Ascending aorta (tissue), 2 donors: ENCODE results near the gene MYOZ3. TPM values are rescaled to one million over a fixed set of nuclear protein-coding genes. Genes with fewer than 3 reads are reported as not detected.

Experiments used
- DNase-seq, 2 donors: peaks; one replicate each; pipeline ENCODE4 v3.0.0-alpha.2; 2019; ENCODE audit warnings: low spot score in 2 of 2
- H3K27ac ChIP-seq, 2 donors: fragments of 200-600 bp; sonication (generic); one replicate each; pipeline ENCODE4 v1.5.1; 2016 to 2017; ENCODE audit warnings: mild to moderate bottlenecking in 1 of 2
- H3K27me3 ChIP-seq: fragments of 200-600 bp; sonication (generic); one replicate; pipeline ENCODE4 v1.5.1; 2017
- H3K36me3 ChIP-seq, 2 donors: fragments of 200-600 bp; sonication (generic); one replicate each; pipeline ENCODE4 v1.5.1; 2016
- H3K4me1 ChIP-seq, 2 donors: fragments of 200-600 bp; sonication (generic); one replicate each; pipeline ENCODE4 v1.5.1; 2016 to 2017; ENCODE audit warnings: mild to moderate bottlenecking in 1 of 2
- H3K4me3 ChIP-seq, 2 donors: fragments of 200-600 bp; sonication (generic); one replicate each; pipeline ENCODE4 v1.5.1; 2016 to 2017; ENCODE audit warnings: mild to moderate bottlenecking in 1 of 2
- H3K9me3 ChIP-seq, 2 donors: fragments of 200-600 bp; sonication (generic); one replicate each; pipeline ENCODE4 v1.5.1; 2016
- intact Hi-C: fragments of 100-400 bp; cut with DNase I; formaldehyde crosslinking; loops from one replicate; pipeline ENCODE4 v1.15.1; 2023
- total RNA-seq: library from RNA; depleted of rRNA; stranded (reverse); fragments of >200 nt; gene quantifications from one replicate; pipeline ENCODE4 v1.1.0, GENCODE V29; 2016
- TF ChIP-seq, protein P1 (sequence below), 3 experiments: fragments of 200-600 bp in 2 of 3; fragments of 450-650 bp in 1 of 3; sonication (generic) in 2 of 3; IDR thresholded peaks; one replicate each; pipeline ENCODE4 v1.5.1; 2016 to 2019; ENCODE audit warnings: antibody characterized with exemption in 3 of 3, mild to moderate bottlenecking in 1 of 3, moderate library complexity in 1 of 3

The MYOZ3 gene, protein sequence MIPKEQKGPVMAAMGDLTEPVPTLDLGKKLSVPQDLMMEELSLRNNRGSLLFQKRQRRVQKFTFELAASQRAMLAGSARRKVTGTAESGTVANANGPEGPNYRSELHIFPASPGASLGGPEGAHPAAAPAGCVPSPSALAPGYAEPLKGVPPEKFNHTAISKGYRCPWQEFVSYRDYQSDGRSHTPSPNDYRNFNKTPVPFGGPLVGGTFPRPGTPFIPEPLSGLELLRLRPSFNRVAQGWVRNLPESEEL
- total RNA-seq: 1.1 TPM

DNA sequence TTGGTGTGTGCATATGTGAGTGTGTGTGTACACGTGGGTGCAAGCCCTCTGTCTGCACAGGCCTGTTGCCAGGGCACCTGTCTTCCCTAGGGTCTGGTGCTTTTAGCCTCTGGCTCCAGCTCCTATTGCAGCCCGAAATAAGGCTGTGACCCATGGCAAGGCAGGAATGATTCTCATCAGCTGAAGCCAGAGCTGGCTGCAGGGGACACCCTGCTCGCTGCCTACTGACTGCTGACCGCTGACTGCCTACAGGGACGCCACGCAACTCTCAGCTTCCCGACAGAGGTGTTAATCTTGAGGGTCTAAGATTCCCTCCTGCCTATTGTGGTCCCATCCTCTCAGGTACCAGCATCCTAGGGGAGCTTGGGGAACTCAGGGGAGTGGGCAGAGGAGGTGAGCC, at the start of gene MYOZ3:
Gene MYOZ3 (plus strand): TSS at position 166 of the 400 bp plus-strand sequence. CDS start 1,691 bp downstream, outside the sequence.
- peak in 1 of 2 donors; percentile 63 for DNase-seq
- peak within 1 kb of the TSS; percentile 85 to 90 for H3K27ac ChIP-seq
- intact Hi-C loops: no loop called here

DNA sequence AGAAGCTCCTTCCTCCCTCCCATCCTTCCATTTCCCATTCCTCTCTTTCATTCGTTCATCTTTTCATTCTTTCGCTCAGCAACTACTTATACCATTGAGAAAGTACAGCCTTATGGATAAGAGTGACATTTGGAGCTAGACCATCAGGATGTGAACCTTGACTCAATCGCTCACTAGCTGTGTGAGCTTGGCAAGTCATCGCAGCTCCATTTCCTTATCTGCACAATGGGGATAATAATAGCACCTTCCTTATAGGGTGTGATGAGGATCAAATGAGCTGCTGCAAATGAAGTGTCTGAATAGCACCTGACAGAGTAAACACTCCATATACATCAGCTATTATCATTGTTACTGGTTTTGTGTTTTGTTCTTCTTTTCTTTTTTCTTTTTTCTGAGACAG, 48.6 kb upstream of the MYOZ3 start:
- H3K4me3 ChIP-seq: no peak overlapping the region
- H3K4me1 ChIP-seq: peaks cover 44 to 94% of the 10 kb centered on the region in 2 donors
- H3K36me3 ChIP-seq: no peaks in the 10 kb centered on the region
- intact Hi-C loops: no loop called here
- H3K27me3 ChIP-seq: no peaks in the 10 kb centered on the region
- H3K9me3 ChIP-seq: no peaks in the 10 kb centered on the region
- TF ChIP-seq, protein P1, sequence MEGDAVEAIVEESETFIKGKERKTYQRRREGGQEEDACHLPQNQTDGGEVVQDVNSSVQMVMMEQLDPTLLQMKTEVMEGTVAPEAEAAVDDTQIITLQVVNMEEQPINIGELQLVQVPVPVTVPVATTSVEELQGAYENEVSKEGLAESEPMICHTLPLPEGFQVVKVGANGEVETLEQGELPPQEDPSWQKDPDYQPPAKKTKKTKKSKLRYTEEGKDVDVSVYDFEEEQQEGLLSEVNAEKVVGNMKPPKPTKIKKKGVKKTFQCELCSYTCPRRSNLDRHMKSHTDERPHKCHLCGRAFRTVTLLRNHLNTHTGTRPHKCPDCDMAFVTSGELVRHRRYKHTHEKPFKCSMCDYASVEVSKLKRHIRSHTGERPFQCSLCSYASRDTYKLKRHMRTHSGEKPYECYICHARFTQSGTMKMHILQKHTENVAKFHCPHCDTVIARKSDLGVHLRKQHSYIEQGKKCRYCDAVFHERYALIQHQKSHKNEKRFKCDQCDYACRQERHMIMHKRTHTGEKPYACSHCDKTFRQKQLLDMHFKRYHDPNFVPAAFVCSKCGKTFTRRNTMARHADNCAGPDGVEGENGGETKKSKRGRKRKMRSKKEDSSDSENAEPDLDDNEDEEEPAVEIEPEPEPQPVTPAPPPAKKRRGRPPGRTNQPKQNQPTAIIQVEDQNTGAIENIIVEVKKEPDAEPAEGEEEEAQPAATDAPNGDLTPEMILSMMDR (IDR thresholded peaks at IDR 0.05): no peak
- peak overlapping the region; percentile 92 to 96 for H3K27ac ChIP-seq
- DNase-seq: no peak

More for the DNA sequence above, at the start of gene MYOZ3:
- TF ChIP-seq, protein P1 (IDR thresholded peaks at IDR 0.05): no peak
- H3K4me1 ChIP-seq: peaks cover 15 to 30% of the 10 kb centered on the region in 2 donors
- H3K27me3 ChIP-seq: no peaks in the 10 kb centered on the region
- H3K36me3 ChIP-seq: no peaks in the 10 kb centered on the region
- no peaks in the 10 kb centered on the region for H3K9me3 ChIP-seq
- no peak within 1 kb of the TSS for H3K4me3 ChIP-seq

DNA sequence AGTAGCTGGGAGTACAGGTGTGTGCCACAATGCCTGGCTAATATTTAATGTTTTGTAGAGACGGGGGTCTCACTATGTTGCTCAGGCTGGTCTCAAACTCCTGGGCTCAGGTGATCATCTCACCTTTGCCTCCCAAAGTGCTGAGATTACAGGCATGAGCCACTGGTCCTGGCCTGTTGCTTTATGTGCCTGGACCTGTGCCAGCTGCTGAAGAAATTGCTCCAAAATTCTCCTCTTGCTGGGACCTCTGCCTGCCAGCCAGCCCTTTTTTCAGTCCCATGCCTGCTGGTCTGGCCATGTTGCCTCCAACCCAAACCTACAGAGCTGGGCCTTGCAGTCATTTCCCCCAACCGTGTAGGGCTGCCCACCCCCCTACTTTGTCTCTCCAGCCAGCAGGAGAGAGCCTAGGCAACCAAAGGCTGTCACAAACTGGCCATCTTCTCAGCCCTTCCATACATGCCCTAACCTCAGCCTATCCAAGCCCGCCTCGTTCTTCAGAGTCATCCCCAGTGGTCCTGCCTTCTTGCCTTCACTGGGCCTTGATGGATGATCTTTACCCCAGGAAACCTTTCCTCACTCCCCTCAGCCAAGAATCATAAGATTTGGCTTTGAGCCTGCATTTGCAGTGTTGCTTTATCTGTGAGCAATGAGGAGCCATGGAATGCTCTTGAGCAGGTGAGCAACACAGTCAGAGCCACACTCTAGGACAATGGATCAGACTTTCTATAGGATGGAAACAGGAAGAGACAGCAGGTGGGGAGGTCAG, 48.0 kb upstream of the MYOZ3 start:
- no peak for DNase-seq
- intact Hi-C loops: no loop called here
- Histone ChIP-seq H3K4me1 (peaks cover 45 to 94% of the 10 kb centered on the region in 2 donors), H3K4me3 (no peak overlapping the region), H3K27me3 (no peaks in the 10 kb centered on the region), H3K9me3 (no peaks in the 10 kb centered on the region), H3K36me3 (no peaks in the 10 kb centered on the region), H3K27ac (peak overlapping the region; percentile 92 to 96)
- TF ChIP-seq, protein P1 (IDR thresholded peaks at IDR 0.05): no peak

DNA sequence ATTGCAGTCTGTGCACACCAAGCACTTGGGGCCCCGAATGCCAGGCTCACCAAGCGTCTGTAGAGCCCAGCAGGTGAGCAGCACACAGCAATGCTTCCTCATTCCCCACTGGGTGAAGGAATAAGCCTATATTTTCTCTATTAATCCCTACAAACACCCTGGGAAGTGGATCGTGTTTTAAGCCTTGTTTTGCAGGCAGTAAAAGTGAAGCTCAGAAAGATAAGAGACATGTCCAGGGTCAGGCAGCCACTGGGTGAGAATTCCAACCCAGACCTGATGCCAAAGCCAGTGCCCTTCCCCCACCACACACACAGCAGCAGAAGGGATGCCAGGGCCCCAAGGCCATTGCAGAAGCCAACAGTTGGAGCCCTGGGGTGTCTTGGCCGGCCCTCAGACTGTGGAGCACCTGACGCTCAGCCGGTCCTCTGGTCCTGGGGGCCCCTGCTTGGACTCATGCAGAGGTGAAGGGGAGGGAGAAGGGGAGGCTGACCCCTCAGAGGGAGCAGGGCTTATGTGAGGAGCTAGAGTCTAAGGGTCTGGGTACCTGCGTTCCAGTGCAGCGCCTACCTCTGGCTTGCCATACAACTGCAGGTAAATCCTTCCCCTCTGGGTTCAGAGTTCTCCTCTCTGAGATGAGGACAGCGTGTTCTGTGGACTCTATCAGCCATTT, 46.9 kb upstream of the MYOZ3 start:
- intact Hi-C loops: no loop called here
- no peaks in the 10 kb centered on the region for H3K27me3 ChIP-seq
- DNase-seq: no peak

DNA sequence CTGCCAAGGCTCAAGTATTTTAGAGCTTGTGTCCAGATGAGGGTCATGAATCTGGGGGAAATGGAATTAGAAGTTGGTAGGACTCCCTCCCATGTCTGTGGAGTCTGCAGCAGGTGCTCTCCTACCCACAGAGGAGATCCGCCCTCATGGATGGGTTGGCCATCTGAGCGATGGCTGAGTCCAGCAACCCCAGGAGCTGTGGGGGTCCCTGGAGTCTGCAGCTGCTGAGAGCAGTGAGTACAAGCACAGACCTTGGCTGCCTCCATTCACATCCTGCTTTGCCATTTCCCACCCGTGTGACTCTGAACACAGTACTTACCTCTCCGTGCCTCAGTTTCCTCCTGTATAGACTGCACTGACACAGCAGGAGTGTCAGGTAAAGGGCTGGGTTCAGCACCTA, 46.4 kb upstream of the MYOZ3 start:
- Histone ChIP-seq H3K36me3 (no peaks in the 10 kb centered on the region), H3K4me1 (peaks cover 47 to 95% of the 10 kb centered on the region in 2 donors), H3K27ac (peak overlapping the region; percentile 92 to 96), H3K27me3 (no peaks in the 10 kb centered on the region), H3K4me3 (no peak overlapping the region), H3K9me3 (no peaks in the 10 kb centered on the region)
- DNase-seq: no peak
- TF ChIP-seq, protein P1 (IDR thresholded peaks at IDR 0.05): no peak
- intact Hi-C loops: no loop called here

More for the DNA sequence above, 46.9 kb upstream of the MYOZ3 start:
- TF ChIP-seq, protein P1 (IDR thresholded peaks at IDR 0.05): no peak
- H3K36me3 ChIP-seq: no peaks in the 10 kb centered on the region
- H3K4me1 ChIP-seq: peaks cover 48 to 94% of the 10 kb centered on the region in 2 donors
- no peak overlapping the region for H3K4me3 ChIP-seq
- H3K9me3 ChIP-seq: no peaks in the 10 kb centered on the region
- H3K27ac ChIP-seq: peak overlapping the region; percentile 92 to 96
